ENCODE measurements around the gene RPS6KB2.

Gene RPS6KB2

DNA sequence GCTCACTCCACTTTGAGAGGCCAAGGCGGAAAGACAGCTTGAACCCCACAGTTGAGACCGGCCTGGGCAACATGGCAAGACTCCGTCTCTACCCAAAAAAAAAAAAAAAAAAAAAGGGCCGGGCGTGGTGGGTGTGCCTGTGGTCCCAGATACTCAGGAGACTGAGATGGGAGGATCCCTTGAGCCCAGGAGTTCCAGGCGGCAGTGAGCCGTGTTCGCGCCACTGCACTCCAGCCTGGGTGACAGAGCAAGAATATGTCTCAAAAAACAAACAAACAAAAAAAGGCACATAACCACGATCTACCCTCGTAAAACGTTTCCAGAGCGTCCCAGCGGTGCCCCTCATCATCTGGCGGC is 37.4 kb upstream of the RPS6KB2 start:
- Mint-ChIP-seq H3K36me3 (ENCODE audit: low read depth) (no peaks in the 10 kb centered on the region), H3K27ac (peak overlapping the region; percentile 78 to 97 (median 85)), H3K4me3 (peak overlapping the region; percentile 88 to 90 (median 89)), H3K4me1 (peaks cover 33% of the 10 kb centered on the region), H3K9me3 (no peaks in the 10 kb centered on the region), H3K27me3 (ENCODE audit: low read depth) (no peaks in the 10 kb centered on the region)
- TF ChIP-seq, protein P1, sequence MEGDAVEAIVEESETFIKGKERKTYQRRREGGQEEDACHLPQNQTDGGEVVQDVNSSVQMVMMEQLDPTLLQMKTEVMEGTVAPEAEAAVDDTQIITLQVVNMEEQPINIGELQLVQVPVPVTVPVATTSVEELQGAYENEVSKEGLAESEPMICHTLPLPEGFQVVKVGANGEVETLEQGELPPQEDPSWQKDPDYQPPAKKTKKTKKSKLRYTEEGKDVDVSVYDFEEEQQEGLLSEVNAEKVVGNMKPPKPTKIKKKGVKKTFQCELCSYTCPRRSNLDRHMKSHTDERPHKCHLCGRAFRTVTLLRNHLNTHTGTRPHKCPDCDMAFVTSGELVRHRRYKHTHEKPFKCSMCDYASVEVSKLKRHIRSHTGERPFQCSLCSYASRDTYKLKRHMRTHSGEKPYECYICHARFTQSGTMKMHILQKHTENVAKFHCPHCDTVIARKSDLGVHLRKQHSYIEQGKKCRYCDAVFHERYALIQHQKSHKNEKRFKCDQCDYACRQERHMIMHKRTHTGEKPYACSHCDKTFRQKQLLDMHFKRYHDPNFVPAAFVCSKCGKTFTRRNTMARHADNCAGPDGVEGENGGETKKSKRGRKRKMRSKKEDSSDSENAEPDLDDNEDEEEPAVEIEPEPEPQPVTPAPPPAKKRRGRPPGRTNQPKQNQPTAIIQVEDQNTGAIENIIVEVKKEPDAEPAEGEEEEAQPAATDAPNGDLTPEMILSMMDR (IDR thresholded peaks at IDR 0.05; ENCODE audit: unreplicated experiment in 3 of 3): no peak

DNA sequence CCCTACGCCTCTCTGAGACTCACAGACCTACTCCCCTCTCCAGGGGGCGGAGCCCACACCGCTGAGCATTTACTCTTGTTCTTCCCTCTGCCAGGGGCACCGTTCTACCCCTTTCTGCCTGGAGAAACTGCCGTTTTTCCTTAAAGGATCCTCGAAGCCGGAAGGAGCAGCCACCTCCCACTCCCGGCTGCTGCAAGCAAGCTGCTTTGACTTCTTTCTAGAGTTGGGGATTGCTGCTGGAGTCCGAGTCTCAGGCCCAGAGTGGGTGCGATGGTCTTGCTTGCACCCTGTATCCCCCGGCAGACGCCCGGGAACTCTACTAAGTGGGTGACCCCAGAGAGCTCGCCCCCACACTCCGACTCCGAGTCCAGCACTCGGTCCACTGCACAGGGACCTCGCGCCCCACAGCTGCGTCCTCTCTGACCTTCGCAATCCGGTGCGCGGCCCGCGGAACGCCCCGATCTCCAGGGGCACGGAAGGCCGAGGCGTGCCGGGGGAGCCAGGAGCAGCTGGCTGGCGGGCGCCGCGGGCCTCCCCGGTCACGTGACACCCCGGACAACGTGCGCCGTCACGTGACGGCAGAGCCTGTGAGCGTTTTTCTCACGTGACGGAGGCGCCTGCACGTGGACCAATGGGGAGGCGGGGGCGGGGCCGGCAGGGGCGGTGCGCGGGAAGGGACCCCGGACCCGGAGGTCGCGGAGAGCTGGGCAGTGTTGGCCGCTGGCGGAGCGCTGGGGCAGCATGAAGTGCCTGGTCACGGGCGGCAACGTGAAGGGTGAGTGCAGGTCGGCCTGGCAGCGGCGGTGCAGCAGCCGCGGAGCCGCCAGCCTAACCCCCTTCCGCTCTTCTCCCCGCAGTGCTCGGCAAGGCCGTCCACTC is 36.8 kb upstream of the RPS6KB2 start, which contains the start of gene RAD9A:
Gene RAD9A (plus strand): TSS at position 683 of the 879 bp plus-strand sequence. CDS start 59 bp downstream, at position 742.
- TF ChIP-seq, protein P1 (IDR thresholded peaks at IDR 0.05; ENCODE audit: unreplicated experiment in 3 of 3): no peak
- Mint-ChIP-seq H3K9me3 (no peaks in the 10 kb centered on the region), H3K4me1 (peaks cover 33% of the 10 kb centered on the region), H3K27me3 (ENCODE audit: low read depth) (no peaks in the 10 kb centered on the region), H3K4me3 (peak within 1 kb of the TSS; percentile 88 to 90 (median 89)), H3K36me3 (ENCODE audit: low read depth) (peaks cover 4% of the 10 kb centered on the region), H3K27ac (peak within 1 kb of the TSS; percentile 78 to 97 (median 85))

DNA sequence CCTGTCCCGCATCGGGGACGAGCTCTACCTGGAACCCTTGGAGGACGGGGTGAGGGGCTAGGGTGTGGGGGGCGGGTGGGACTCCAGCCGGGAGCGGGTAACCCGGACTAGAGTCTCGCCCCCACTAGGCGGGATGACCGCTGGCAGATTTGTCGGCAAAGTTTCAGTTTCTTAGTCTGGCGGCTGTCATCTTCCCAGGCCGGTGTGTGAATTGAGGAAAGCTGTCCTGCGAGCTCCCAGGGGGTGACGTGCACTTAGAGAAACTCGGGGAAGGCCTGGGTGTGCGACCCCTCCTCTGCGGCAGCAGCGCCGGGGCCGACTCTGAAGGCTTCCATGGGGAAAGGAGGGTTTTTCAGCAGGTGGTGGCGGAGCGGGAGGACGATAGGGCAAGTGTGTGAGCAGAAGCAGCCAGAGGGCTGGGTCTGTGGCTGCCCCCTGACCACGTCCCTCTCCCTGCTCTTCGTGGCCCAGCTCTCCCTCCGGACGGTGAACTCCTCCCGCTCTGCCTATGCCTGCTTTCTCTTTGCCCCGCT is 36.0 kb upstream of the RPS6KB2 start:
- peaks cover 4% of the 10 kb centered on the region for H3K36me3 Mint-ChIP-seq (ENCODE audit: low read depth)
- TF ChIP-seq, protein P1 (IDR thresholded peaks at IDR 0.05; ENCODE audit: unreplicated experiment in 3 of 3): no peak
- H3K4me1 Mint-ChIP-seq: peaks cover 30% of the 10 kb centered on the region
- H3K9me3 Mint-ChIP-seq: no peaks in the 10 kb centered on the region
- H3K27me3 Mint-ChIP-seq (ENCODE audit: low read depth): no peaks in the 10 kb centered on the region
- H3K4me3 Mint-ChIP-seq: peak overlapping the region; percentile 88 to 90 (median 89)
- H3K27ac Mint-ChIP-seq: peak overlapping the region in 1 of 3 experiments; percentile 49

DNA sequence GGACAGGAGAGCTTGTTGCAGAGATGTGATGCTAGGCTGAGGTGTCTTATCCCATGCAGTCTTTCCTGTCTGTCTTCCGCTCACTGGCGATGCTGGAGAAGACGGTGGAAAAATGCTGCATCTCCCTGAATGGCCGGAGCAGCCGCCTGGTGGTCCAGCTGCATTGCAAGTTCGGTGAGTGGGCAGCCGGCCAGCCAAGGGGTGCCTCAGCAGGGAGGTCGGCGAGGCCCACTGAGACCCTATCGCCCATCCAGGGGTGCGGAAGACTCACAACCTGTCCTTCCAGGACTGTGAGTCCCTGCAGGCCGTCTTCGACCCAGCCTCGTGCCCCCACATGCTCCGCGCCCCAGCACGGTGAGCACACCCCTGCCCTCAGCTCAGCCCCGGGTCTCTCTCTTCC is 34.9 kb upstream of the RPS6KB2 start:
- TF ChIP-seq, protein P1 (IDR thresholded peaks at IDR 0.05; ENCODE audit: unreplicated experiment in 3 of 3): no peak
- peak overlapping the region; percentile 75 to 89 (median 81) for H3K4me3 Mint-ChIP-seq
- no peaks in the 10 kb centered on the region for H3K9me3 Mint-ChIP-seq
- H3K27me3 Mint-ChIP-seq (ENCODE audit: low read depth): no peaks in the 10 kb centered on the region
- H3K27ac Mint-ChIP-seq: no peak overlapping the region
- H3K36me3 Mint-ChIP-seq (ENCODE audit: low read depth): peaks cover 13% of the 10 kb centered on the region
- peaks cover 32% of the 10 kb centered on the region for H3K4me1 Mint-ChIP-seq

DNA sequence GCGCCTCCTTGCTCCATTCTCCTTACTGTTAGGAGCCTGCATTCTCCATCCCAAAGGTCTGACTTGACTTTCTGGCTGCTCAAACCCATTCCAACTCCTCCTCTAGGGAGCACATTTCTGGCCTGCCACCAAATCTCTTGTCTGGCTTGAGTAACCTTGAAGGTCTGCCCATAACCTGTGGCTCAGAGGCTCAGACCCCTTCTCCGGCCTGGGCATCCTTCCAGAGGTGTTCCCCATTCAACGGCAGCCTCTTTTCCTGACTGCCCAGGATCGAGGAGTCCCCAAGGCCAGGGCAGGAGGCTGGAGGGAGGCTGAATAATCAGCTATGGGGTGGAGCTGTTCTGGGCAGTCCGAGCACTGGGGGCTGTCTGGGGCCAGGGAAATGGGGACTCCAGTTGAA is 34.3 kb upstream of the RPS6KB2 start:
- H3K27ac Mint-ChIP-seq: no peak overlapping the region
- H3K4me1 Mint-ChIP-seq: peaks cover 31% of the 10 kb centered on the region
- no peaks in the 10 kb centered on the region for H3K9me3 Mint-ChIP-seq
- no peaks in the 10 kb centered on the region for H3K27me3 Mint-ChIP-seq (ENCODE audit: low read depth)
- H3K36me3 Mint-ChIP-seq (ENCODE audit: low read depth): peaks cover 14% of the 10 kb centered on the region
- TF ChIP-seq, protein P1 (IDR thresholded peaks at IDR 0.05; ENCODE audit: unreplicated experiment in 3 of 3): no peak
- H3K4me3 Mint-ChIP-seq: peak overlapping the region; percentile 75 to 89 (median 81)

Data from nephron (organoid).